ENCODE measurements around the gene FHL5.

DNA sequence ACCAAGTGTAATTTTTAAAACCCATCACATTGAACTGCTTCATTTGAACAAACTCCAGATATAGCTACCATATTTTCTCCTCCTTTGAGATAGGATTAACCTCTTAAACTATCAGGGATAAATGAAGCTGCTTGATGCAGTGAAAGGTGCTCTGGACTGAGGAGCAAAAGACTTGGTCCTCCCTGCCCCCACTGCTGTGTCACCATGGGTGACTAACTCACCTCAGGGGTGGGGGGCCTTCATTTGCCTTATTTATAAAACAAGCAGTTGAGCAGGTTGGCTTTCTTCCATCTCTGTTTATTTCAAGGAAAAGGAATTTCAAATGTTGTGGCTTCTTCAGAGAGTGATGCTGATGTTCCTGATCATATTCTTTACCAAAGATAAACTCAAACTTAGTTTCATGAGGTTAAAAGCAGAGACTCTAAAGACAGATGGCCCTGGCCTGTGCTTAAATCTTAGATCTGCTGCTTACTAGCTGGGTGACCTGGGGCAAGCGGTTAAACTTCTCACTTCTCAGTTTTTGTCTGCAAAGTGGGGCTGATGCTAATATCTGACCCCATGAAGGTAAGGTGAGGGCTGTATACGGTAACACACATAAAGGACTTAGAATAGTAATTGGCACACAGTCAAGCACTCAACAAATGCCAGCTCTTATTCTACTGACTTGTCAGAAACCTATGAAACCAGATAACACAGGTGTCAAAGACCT, 50.5 kb downstream of the FHL5 start:
- TF ChIP-seq, protein P1, sequence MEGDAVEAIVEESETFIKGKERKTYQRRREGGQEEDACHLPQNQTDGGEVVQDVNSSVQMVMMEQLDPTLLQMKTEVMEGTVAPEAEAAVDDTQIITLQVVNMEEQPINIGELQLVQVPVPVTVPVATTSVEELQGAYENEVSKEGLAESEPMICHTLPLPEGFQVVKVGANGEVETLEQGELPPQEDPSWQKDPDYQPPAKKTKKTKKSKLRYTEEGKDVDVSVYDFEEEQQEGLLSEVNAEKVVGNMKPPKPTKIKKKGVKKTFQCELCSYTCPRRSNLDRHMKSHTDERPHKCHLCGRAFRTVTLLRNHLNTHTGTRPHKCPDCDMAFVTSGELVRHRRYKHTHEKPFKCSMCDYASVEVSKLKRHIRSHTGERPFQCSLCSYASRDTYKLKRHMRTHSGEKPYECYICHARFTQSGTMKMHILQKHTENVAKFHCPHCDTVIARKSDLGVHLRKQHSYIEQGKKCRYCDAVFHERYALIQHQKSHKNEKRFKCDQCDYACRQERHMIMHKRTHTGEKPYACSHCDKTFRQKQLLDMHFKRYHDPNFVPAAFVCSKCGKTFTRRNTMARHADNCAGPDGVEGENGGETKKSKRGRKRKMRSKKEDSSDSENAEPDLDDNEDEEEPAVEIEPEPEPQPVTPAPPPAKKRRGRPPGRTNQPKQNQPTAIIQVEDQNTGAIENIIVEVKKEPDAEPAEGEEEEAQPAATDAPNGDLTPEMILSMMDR (IDR thresholded peaks at IDR 0.05), result no peak
- no peak for TF ChIP-seq POLR2A (IDR thresholded peaks at IDR 0.05)

All from gastroesophageal sphincter (tissue), 3 donors.